K562 (cell line): ENCODE data around the gene FEN1. TPM values are rescaled to one million over a fixed set of nuclear protein-coding genes. Genes with fewer than 3 reads are reported as not detected.

Source experiments
- BCL6 ChIP-seq: fragments of 250-450 bp; sonication (Bioruptor Pico); IDR thresholded peaks from 2 replicates; pipeline ENCODE4 v1.4.0; 2020
- HDAC2 ChIP-seq: fragments of 450-650 bp; IDR thresholded peaks from 2 replicates; pipeline ENCODE4 v1.6.1; 2016; ENCODE audit warnings: mild to moderate bottlenecking
- HEY1 ChIP-seq: fragments of 250-450 bp; sonication (Bioruptor Pico); IDR thresholded peaks from 2 replicates; pipeline ENCODE4 v1.5.0; 2020; ENCODE audit warnings: mild to moderate bottlenecking, moderate library complexity, borderline replicate concordance
- KAT8 ChIP-seq: fragments of 450-650 bp; IDR thresholded peaks from 2 replicates; pipeline ENCODE4 v1.6.1; 2016; ENCODE audit warnings: low read depth, mild to moderate bottlenecking
- KHSRP ChIP-seq: fragments of 450-650 bp; IDR thresholded peaks from 2 replicates; pipeline ENCODE4 v1.6.1; 2017
- KLF13 ChIP-seq: fragments of 450-650 bp; IDR thresholded peaks from 2 replicates; pipeline ENCODE4 v1.6.1; 2016; ENCODE audit warnings: missing genetic modification characterization, low read depth, mild to moderate bottlenecking, missing compliant biosample characterization, moderate library complexity, borderline replicate concordance
- MBD2 ChIP-seq: sonication (generic); IDR thresholded peaks from 2 replicates; pipeline ENCODE4 v1.6.1; 2016; ENCODE audit warnings: low read depth, borderline replicate concordance
- NFE2 ChIP-seq: IDR thresholded peaks from 2 replicates; pipeline ENCODE4 v1.6.1; 2014; ENCODE audit warnings: antibody characterized with exemption, low read depth
- NFIX ChIP-seq: fragments of 250-450 bp; sonication (Bioruptor Pico); IDR thresholded peaks from 2 replicates; pipeline ENCODE4 v1.4.0; 2020; ENCODE audit warnings: low read depth, mild to moderate bottlenecking, moderate library complexity
- PHB2 ChIP-seq: fragments of 450-650 bp; IDR thresholded peaks from 2 replicates; pipeline ENCODE4 v1.6.1; 2017; ENCODE audit warnings: low read depth
- SMAD4 ChIP-seq: fragments of 250-450 bp; sonication (Bioruptor Pico); conservative IDR thresholded peaks from 2 replicates; pipeline ENCODE4 v1.8.0; 2021; ENCODE audit warnings: inconsistent platforms, mild to moderate bottlenecking, moderate library complexity
- TRIM28 ChIP-seq: fragments of 450-650 bp; IDR thresholded peaks from 2 replicates; pipeline ENCODE4 v1.6.1; 2017
- ZBTB17 ChIP-seq: fragments of 450-650 bp; formaldehyde crosslinking; IDR thresholded peaks from 2 replicates; pipeline ENCODE4 v1.4.0; 2020; ENCODE audit warnings: mild to moderate bottlenecking
- ZFP91 ChIP-seq: sonication (generic); formaldehyde crosslinking; IDR thresholded peaks from 2 replicates; pipeline ENCODE4 v1.8.0; 2022; ENCODE audit warnings: mild to moderate bottlenecking, missing genetic modification reagents
- ZNF232 ChIP-seq: sonication (generic); formaldehyde crosslinking; IDR thresholded peaks from 2 replicates; pipeline ENCODE4 v1.8.0; 2022; ENCODE audit warnings: mild to moderate bottlenecking, missing genetic modification reagents
- ZNF324 ChIP-seq: fragments of 250-450 bp; sonication (Bioruptor Pico); IDR thresholded peaks from 2 replicates; pipeline ENCODE4 v1.4.0; 2020; ENCODE audit warnings: mild to moderate bottlenecking
- ZNF41 ChIP-seq: fragments of 250-450 bp; sonication (Bioruptor Pico); conservative IDR thresholded peaks from 2 replicates; pipeline ENCODE4 v1.4.0; 2020; ENCODE audit warnings: mild to moderate bottlenecking
- ZNF436 ChIP-seq: fragments of 250-450, 450-650 bp; sonication (Bioruptor Pico); formaldehyde crosslinking; IDR thresholded peaks from 2 replicates; pipeline ENCODE4 v1.7.0; 2020; ENCODE audit warnings: mild to moderate bottlenecking
- ZNF57 ChIP-seq: fragments of 450-650 bp; formaldehyde crosslinking; IDR thresholded peaks from 2 replicates; pipeline ENCODE4 v1.4.0; 2020; ENCODE audit warnings: mild to moderate bottlenecking, moderate library complexity
- polyA plus RNA-seq, 8 experiments: library from polyadenylated mRNA; depleted of rRNA in 4 of 8; stranded (reverse) in 5 of 8; unstranded in 3 of 8; fragments of >200 nt; fragmentation: Nextera tagmentation in 2 of 8; fragmentation: Illumina TruSeq in 1 of 8; extraction: Ambion mirVana in 2 of 8; extraction: Trizol in 1 of 8; gene quantifications; 2 replicates each; pipeline versions ENCODE4 v1.2.1 to v1.2.3, GENCODE V29; 2011 to 2014; ENCODE audit warnings: inconsistent platforms in 1 of 8, missing spikeins in 1 of 8
- total RNA-seq, 7 experiments: library from RNA; depleted of rRNA in 6 of 7; stranded (reverse); fragments of >200 nt in 6 of 7; fragmentation: Illumina TruSeq in 2 of 7; extraction: Trizol in 2 of 7; gene quantifications; 2 replicates each; pipeline versions ENCODE4 v1.2.1 to v1.2.3, GENCODE V29; 2011 to 2021; ENCODE audit warnings: low replicate concordance in 1 of 7
- TF ChIP-seq, protein P1 (sequence below): fragments of 250-450 bp; sonication (Bioruptor Pico); IDR thresholded peaks from 2 replicates; pipeline ENCODE4 v1.8.0; 2022; ENCODE audit warnings: inconsistent platforms, mild to moderate bottlenecking, moderate library complexity, borderline replicate concordance
- TF ChIP-seq, protein P2 (sequence below), 2 experiments: fragments of 450-650 bp in 1 of 2; IDR thresholded peaks; 2 replicates each; pipeline ENCODE4 v1.6.1; 2011 to 2017; ENCODE audit warnings: low read depth in 2 of 2, antibody characterized with exemption in 1 of 2, borderline replicate concordance in 1 of 2, low read length in 1 of 2, mild to moderate bottlenecking in 1 of 2, mixed read lengths in 1 of 2; ENCODE audit not compliant: control insufficient read depth in 1 of 2
- TF ChIP-seq, protein P3 (sequence below), 3 experiments: fragments of 200-800 bp in 1 of 3; sonication (Bioruptor generic) in 1 of 3; sonication (generic) in 1 of 3; formaldehyde crosslinking in 1 of 3; IDR thresholded peaks; 2 replicates each; pipeline versions ENCODE4 v1.6.1 to v1.8.0; 2016 to 2022; ENCODE audit warnings: mild to moderate bottlenecking in 2 of 3, missing compliant biosample characterization in 2 of 3, missing genetic modification characterization in 2 of 3, missing genetic modification reagents in 1 of 3

FEN1 gene
- total and polyA plus RNA-seq, 9 of the 15 experiments (the other 6 are each of a cell fraction or from before 2014, with no cell fraction given): 58.1 to 156 (median 137) TPM

DNA sequence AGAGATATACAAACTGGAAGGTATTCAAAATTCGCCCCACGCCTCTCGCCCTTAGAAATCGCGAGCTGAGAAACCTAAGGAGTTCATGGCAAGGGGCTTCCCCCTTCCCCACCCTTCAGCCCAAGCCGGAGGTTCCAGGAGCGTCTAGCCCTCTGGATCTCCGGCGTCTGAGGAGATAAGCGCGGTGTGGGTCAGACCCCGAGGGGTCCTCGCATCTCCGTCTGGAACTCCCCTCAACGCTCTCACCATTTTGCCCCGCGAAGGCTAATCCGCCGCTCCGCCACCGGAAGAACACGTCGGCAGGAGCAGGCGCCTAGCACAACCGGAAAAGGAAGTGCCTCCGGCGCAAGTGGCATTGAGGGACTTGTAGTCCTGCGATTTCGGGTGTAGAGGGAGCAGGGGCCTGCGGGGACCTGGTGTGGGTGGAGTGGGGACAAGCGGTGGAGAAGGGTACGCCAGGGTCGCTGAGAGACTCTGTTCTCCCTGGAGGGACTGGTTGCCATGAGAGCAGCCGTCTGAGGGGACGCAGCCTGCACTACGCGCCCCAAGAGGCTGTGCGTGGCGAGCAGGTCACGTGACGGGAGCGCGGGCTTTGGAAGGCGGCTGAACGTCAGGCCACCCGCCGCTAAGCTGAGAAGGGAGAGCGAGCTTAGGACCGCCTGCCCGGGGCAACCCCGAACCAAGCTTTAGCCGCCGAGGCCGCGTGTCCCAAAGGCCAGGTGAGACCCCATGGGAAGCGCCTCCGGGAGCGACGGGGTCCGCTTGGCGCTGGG lies at the start of gene FEN1, which contains the start of gene TMEM258 (continued):
- TF ChIP-seq KHSRP: no peak
- TF ChIP-seq HEY1 (CRISPR knock-in tag): no peak
- no peak for TF ChIP-seq ZNF57
- TF ChIP-seq HDAC2: no peak
- peak; percentile 43; the same call in 1 of the 2 replicates for TF ChIP-seq KLF13 (tag)
- 0 out of 2 replicates have a peak, but pooled peaks have one; percentile 49 for TF ChIP-seq BCL6
- no peak for TF ChIP-seq ZNF41 (CRISPR knock-in tag)
- TF ChIP-seq, protein P1, sequence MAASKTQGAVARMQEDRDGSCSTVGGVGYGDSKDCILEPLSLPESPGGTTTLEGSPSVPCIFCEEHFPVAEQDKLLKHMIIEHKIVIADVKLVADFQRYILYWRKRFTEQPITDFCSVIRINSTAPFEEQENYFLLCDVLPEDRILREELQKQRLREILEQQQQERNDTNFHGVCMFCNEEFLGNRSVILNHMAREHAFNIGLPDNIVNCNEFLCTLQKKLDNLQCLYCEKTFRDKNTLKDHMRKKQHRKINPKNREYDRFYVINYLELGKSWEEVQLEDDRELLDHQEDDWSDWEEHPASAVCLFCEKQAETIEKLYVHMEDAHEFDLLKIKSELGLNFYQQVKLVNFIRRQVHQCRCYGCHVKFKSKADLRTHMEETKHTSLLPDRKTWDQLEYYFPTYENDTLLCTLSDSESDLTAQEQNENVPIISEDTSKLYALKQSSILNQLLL (CRISPR knock-in tag): no peak
- TF ChIP-seq SMAD4 (CRISPR knock-in tag): 0 out of 2 replicates have a peak, but pooled peaks have one; percentile 44
- no peak; the same call in 1 of the 2 replicates for TF ChIP-seq PHB2
- no peak for TF ChIP-seq ZNF324 (CRISPR knock-in tag)
- peak; percentile 47; the same call in 1 of the 2 replicates for TF ChIP-seq ZFP91 (CRISPR knock-in tag)
- TF ChIP-seq NFIX (CRISPR knock-in tag): no peak
- TF ChIP-seq, protein P2, sequence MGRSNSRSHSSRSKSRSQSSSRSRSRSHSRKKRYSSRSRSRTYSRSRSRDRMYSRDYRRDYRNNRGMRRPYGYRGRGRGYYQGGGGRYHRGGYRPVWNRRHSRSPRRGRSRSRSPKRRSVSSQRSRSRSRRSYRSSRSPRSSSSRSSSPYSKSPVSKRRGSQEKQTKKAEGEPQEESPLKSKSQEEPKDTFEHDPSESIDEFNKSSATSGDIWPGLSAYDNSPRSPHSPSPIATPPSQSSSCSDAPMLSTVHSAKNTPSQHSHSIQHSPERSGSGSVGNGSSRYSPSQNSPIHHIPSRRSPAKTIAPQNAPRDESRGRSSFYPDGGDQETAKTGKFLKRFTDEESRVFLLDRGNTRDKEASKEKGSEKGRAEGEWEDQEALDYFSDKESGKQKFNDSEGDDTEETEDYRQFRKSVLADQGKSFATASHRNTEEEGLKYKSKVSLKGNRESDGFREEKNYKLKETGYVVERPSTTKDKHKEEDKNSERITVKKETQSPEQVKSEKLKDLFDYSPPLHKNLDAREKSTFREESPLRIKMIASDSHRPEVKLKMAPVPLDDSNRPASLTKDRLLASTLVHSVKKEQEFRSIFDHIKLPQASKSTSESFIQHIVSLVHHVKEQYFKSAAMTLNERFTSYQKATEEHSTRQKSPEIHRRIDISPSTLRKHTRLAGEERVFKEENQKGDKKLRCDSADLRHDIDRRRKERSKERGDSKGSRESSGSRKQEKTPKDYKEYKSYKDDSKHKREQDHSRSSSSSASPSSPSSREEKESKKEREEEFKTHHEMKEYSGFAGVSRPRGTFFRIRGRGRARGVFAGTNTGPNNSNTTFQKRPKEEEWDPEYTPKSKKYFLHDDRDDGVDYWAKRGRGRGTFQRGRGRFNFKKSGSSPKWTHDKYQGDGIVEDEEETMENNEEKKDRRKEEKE (IDR thresholded peaks at IDR 0.05; ENCODE audit: borderline replicate concordance in 1 of 2, control insufficient read depth in 1 of 2, low read depth in 2 of 2, low read length in 1 of 2): 0 out of 4 replicates have a peak, but pooled peaks of 1 of the 2 experiments have one; percentile 36
- TF ChIP-seq, protein P3, sequence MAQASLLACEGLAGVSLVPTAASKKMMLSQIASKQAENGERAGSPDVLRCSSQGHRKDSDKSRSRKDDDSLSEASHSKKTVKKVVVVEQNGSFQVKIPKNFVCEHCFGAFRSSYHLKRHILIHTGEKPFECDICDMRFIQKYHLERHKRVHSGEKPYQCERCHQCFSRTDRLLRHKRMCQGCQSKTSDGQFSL (CRISPR knock-in tag; IDR thresholded peaks at IDR 0.05): no peak
- TF ChIP-seq, protein P3 (tag; IDR thresholded peaks at IDR 0.05): no peak
- TF ChIP-seq NFE2: no peak
- TF ChIP-seq KAT8: no peak
- TF ChIP-seq ZBTB17 (CRISPR knock-in tag): peak; percentile 77
- TF ChIP-seq MBD2: peak; percentile 85
- TF ChIP-seq ZNF436 (CRISPR knock-in tag): no peak
- TF ChIP-seq TRIM28: no peak
- no peak; the same call in 1 of the 2 replicates for TF ChIP-seq ZNF232
